NCI-H1105 (cell line): Measurements from ENCODE around the gene SCN1A.
A peak's percentile ranks its signal among the peaks of the same experiment; 100 is the strongest.
"Not testable (repeated sequence)": the region's sequence is repeated elsewhere in the genome, so short reads cannot be mapped to it uniquely, and the experiment has no call there.

Experiments
- DNase-seq: peaks from one replicate; lab custom pipeline; 2025; lab: John Stamatoyannopoulos, UW

Gene SCN1A

DNA sequence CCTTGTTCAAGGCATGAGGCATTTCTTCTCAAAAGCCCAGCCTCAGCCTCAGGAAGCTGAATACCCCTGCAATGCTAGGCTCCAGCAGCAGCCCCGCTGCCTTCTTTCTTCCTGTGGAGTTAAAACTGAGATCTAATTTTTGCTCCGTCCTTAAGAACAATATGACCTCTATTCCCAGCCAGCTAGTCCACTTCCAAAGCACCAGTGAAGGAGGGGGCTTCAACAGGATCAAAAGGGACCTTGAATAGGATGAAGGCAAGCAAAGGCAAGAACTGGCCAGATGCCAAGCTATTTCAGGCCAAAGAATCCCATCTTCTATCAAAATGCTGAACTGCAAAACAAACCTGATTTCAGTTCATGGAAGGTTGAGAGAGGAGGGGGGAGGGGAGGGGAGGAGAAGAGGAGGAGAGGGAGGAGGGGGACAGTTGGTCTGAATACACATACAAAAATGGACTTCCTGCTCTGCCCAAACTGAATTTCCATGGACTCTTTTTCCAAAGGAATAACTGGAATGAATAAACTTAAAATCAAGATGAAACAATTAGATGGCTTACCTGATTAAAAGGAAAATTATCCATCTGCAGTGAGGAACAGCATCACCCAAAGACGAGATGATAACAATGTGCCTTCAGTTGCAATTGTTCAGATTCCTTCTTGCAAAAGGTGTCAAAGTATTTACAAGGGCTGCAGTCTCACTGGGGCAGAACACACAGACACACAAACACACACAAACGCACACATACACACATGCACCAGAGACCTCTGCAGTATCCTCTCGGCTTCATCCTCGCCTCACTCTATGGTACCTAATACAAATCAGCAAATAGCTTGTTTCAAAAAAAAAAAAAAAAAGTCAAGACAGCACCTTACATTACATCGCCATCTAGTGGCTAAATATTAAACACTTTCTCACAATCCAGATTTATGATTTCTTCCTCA, at the start of gene SCN1A:
SCN1A (minus strand) TSS at position 804 of the 939 bp plus-strand sequence. CDS start 54,399 bp downstream, outside the sequence.
- DNase-seq = peak; percentile 62

DNA sequence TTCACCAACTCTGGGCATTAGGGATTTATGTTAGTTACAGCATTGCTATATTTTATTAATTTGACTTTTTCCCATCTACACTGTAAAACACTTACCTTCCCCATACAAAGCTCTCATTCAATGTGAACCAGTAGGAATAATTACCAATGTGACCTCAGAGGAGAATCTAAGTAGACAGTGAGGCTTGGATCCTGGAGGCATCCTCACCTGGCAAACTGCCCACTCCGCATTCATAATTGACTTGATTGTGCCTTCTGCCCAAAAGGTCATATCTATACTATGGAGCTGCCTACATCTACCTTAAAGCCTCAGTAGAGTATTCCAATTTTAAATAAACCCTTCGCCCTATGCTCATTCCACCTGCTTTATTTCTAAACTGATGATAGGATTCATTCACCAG, 45.4 kb upstream of the SCN1A start:
- DNase-seq = no peak

DNA sequence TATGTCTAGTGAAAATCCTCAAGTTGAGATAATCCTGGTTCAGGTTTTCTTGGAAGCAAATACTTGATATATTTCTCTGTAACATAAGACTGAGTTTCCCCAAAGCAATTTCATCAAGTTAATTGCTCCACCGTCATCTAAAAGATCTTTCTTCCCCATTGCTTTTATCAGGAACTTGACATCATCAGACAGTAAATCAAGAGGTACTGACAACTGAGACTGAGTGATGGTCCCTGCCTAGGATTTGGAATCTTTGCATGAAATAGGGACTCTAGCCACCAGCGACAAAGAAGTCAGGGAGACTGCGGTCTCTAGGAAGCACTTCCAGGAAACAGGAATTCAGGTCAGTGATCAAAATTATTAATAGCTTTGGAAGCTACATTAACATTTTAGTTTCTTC, 43.4 kb upstream of the SCN1A start:
- no peak for DNase-seq

DNA sequence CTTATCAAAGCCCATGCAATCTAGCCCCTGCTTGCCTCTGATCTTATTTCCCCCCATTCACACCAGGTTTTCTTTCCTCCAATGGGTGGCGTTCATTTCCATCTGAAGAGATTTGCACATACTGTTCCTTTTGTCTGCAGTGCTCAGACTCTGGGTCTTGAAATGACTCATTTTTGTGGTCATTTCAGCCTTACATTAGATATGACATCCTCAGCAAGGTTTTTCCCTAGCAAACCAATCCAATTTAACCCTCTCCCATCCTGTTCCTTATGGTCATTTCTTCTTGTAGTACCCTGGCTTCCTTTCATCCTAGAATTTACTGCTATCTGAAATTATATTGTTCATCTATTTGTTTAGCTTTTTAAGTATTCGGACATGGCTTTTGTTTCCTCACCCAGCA, 42.5 kb upstream of the SCN1A start:
- DNase-seq = no peak

DNA sequence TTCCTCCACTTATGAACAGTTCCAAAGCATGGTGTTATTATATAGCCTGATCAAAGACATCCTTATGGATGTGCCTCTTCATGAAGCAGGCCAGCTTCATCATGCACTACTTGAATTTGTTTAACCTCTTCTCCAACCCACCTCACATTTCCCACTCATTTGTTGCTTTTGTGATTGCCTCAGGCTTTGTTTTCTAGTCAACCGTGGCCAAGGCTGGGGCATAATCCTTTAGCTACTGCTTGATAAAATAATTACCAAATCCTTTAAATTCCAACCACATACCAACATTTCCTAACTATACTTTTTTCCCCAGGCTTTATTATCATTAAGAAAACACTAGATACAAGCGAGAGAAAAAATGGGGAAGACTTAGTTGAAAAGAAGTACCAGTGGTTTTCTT, 39.6 kb upstream of the SCN1A start:
- DNase-seq = no peak

DNA sequence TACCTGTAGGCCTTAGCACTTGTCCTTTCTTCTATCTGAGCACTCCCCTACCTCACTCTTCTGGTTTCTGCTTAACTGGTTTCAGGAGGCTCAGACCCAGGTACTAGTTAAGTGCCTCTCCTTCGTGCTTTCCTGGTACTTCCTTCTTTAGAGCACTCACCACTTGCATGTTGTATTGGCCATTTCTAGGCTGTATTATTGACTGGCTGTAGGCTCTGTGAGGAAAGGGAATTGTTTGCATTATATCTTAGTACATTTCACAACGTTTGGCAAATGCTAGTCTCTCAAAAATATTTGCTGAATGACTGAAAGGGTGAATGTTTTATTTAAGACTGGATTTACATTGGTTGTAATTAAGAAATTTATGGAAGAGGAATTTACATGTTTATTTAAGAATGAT, 36.0 kb upstream of the SCN1A start:
- DNase-seq = no peak

DNA sequence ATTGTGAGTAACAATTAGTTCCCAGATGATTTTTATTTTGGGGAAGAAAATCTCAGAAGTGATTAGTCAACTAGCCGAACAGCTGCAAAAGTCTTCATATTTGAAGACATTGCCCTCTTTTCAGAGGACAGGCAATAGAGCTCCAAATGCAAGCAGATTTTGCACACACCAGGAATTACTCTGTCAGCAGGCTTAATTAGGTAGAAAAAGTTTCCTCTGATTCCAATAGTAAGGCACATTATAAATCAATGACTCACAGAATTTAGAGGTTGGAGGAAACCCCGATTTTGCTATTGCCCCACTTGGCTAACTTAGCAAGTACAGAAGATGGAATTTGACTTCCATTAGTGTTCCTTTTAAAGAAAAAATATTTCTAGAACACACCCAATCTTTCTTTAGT, 30.7 kb upstream of the SCN1A start:
- no peak for DNase-seq

DNA sequence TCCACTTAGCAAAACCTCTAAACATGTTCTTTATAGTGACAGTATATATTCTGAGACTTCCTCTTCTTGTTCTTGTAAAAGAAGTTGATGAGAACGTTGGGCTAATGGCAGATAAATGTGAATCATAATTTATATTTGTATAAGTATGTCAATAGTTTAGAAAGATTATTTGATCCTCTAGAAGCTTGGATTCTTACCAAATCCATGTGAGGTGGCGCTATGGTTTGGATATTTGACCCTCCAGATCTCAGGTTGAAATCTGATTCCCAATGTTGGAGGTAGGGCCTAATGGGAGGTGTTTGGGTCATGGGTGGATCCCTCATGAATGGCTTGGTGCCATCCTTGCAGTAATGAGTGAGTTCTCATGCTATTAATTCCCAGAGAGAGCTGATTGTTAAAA, 29.8 kb upstream of the SCN1A start:
- DNase-seq = no peak

DNA sequence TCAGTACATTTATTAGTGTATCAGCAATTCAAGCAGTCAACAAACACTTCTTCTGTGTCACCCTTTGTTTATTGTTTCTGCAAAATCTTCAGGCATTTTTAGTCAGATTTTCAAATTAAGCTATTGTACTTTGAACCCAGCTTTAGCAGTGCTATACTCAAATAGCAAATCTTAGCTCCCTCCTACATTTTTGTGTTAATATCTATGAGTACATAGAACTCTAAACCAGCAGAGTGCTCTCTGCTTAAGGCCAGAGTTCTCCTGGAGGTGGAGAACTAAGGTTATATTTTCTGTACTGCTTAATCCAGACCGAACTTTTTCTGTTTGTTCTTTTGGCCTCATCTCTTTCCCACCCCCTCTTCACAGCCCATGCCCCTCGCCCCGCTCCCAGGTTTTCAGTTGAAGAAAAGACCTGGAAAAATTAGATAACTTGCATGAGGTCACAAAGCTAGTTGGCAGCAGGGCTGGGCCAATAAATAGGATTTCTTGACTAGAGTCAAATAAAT, 29.2 kb upstream of the SCN1A start:
- no peak for DNase-seq

DNA sequence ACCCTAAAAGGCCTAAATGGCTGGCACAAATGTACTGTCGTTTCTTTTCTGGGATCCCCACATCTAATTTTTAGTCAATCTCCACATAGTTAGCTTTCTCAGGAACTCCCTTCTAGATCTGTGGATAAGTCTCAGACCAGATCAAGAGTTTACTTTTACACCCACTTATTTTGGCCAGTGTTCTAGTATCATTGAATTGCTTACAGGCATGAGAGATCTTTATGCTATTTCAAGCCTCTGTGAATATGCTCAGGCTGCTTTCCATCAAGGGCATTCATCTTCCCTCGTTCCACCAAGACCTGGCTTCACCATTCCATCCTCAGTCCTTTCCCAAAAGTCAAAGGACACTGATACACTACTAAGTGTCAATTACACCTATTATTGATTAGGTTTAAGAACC, 27.8 kb upstream of the SCN1A start:
- no peak for DNase-seq

DNA sequence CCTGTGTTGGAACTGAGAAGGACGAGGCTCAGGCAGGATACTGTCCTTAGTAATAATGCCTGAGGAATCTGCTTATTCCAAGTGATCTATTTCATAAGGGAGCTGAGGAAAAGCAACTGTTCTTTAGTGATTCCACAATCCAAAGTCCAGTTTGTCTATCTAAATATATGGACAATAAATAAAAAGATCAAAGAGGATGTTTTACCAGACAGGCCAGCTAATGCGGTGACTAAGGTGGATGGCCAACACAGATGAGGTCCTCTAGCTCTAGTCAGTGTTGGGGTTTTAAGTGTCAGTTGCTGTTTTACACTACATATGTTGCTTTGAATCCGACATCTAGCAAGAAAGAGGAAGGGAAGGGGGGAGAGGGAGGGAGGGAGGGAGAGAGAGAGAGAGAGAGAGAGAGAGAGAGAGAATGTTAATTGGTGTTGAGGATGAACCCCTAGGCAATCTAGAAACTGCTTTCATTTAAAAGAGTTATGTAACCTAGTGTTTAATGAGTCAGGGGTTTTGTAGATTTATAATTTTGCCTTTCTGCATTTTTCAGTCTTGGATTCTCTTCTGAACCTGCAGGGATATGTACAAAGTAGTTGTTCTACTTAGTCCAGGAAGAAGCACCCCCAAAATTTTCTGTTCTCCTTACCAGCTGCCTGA, 27.0 kb upstream of the SCN1A start:
- DNase-seq = no peak

DNA sequence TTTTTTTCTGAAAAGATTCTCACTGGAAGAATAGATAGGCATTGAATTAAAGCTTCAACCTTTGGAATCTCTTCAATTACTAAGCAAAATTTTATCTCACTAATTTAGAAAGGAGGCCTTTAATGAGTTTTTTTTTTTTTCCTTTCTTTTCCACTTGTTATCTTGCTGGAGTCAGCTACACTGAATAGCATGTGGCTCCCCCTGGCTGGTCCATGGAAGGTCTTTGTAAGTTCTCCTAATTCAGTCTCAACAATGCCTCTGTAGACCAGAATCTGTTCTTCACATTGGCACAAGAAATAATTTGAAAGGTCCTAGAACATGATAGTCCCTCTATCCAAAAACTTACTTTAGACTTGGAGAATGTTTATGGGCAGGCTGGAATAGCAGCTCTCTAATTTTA, 24.2 kb upstream of the SCN1A start:
- DNase-seq = no peak

DNA sequence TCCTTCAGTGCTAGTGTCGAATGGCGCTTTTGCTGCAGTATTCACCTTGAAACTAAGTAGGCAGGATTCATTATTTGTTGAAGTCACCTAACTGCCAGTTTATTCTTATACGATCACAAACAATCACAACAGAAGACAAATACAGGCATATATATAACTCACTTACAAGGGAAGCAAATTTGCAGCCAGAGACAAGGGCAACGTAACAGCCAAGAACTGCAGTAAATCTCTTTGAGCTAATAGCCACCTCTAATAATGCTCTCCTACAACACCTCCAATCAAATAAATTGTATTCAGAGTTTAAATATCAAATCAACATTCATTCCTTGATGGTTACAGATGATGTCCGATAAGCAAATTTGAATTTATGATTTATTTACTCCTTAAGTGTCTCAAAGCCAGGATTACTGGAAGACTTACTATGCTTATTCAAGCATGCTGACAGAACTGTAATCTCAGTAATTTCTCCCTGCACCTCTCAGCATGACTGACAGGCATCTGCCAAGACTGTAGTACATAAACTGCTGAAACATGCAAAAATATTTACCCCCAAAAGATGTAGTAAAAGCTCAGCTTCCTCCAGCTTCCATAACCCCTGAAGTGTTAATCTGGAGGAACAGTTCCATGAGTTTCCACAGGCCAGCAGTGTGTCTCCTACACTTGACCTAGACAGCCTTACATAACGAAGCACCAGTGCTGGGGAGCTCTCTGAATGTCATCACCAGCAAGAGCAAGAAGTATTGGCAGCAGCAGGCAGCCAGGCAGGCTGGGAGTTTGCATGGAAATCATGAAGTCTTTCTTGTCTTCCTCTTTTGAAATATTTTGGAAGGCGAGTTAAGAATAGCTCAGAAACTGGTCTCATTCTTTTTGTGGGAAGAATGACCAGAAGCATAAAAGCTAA, 20.9 kb upstream of the SCN1A start:
- DNase-seq = no peak

DNA sequence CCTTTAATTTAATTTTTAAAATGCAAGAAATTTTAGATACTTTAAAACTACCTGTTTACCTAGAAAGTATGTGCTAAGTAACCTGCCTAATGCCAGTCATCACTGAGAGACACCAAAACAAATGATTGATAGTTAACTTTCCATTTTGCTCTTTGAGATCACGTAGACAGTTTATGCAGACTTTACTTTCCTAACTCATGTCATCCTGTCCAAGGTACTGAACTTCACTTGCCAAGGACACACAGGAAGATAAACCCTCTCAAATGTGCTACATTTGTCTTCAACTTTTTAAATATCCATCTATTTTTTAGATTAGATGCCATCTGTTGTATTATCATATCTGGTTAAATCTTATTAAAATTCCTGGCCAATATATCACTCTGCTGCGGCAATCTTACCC, 20.1 kb upstream of the SCN1A start:
- no peak for DNase-seq

DNA sequence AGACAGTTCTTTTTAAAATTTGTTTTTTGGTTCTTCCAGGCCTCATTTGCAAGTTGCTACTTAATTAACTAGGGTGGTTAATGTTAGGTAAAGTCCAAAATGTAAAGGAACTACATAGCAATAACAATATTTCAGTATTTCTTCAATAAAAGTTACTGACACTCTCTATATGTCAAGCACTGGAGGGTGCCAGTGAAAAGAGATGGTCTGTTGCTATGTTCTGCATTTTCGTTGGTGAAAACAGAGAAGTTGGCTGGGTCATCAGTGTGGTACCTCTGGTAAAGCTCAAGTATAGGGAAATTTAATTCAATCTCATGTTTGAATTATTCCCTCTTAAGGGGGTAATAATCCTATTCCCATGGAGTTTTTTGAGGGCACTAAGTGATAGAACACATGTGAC, 16.3 kb upstream of the SCN1A start:
- DNase-seq = no peak

DNA sequence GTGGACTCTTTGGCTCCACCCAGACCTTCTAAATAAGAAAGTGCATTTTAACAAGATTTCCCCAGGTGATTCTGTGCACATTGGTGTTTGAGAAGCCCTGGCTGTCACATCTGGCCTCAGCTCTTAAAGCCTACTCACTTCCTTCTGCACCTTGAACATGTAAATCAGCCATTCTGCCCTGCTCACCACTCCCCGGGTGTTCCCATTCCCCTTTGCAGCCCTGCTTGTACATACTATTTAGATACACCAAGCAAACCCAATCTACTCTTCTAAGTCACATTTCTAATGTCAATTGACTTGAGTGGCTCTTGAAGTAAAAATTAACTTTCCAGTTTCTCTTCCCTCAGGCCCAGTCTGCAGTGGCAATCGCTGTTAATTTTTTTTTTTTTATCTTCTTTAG, 13.1 kb upstream of the SCN1A start:
- no peak for DNase-seq

DNA sequence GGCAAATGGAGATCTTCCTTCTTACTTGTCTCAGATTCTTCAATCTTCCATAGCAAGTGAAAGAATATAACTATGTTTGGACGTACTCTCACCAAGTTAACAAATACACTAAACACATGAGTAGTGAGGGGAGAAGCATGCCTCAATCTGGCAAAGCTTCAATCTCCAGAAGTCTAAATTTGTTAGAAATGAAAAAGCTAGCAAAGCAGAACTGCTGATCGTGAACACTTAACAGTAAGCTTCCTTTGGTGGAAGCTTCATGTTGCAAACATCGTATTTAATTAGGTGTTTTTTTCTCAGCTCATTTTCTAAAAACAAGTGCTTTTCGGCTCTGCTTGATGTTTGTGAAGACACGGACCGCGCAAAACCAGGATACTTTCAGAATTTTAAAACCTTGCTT, 12.7 kb upstream of the SCN1A start:
- DNase-seq = no peak

DNA sequence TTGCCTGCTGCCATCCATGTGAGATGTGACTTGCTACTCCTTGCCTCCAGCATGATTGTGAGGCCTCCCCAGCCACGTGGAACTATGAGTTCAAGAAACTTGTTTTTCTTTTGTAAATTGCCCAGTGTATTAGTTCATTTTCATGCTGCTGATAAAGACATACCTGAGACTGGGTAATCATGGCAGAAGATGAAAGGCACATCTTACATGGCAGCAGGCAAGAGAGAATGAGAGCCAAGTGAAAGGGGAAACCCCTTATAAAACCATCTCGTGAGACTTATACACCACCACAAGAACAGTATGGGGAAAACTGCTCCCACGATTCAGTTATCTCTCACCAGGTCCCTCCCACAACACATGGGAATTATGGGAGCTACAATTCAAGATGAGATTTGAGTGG, 11.7 kb upstream of the SCN1A start:
- not testable (repeated sequence) for DNase-seq

DNA sequence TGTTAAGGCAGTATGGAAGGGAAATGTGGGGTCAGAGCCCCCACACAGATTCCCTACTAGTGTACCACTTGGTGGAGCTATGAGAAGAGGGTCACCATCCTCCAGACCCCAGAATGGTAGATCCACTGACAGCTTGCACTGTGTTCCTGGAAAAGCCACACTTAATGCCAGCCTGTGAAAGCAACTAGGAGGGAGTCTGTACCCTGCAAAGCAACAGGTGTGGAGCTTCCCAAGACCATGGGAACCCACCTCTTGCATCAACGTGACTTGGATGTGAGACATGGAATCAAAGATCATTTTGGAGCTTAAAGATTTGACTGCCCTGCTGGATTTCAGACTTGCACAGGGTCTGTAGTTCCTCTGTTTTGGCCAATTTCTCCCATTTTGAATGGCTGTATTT, 10.8 kb upstream of the SCN1A start:
- no peak for DNase-seq

DNA sequence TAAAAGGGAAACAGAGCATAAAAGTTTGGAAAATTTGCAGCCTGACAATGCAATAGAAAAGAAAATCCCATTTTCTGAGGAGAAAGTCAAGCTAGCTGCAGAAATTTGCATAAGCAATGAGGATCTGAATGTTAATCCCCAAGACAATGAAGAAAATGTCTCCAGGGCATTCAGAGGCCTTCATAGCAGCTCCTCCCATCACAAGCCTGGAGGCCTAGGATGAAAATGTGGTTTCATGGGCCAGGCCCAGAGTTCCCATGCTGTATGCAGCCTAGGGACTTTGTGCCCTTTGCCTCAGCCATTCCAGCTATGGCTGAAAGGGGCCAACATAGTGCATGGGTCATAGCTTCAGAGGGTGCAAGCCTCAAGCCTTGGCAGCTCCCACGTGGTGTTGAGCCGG, 10.3 kb upstream of the SCN1A start:
- no peak for DNase-seq

DNA sequence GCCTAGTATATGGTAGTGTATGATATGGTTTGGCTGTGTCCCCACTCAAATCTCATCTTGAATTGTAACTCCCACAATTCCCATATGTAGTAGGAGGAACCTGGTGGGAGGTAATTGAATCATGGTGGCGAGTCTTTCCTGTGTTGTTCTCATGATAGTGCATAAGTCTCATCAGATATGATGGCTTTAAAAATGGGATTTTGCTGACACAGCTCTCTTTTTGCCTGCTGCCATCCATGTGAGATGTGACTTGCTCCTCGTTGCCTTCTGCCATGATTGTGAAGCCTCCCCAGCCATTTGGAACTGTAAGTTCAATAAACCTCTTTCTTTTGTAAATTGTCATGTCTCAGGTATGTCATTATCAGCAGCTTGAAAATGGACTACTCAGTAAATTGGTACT, 9.5 kb upstream of the SCN1A start:
- no peak for DNase-seq

DNA sequence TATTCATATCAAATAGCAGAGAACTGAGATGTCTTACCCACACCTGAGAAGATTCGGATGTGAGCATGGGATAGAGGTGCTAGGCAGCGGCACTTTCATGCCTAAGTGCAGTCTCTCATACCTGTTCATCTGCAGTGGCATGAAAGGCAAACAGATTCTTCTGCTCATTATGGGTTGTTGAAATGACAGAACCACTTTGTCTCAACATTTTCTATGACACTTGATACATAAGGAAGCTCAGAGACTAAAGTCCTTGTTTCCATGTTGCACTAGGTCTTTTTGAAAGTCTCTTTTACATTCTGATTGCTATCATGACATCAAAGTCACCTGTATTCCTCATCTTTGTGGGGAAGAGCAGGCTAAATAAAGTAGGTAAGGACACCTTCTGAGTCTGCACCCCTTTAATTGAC, 8.0 kb upstream of the SCN1A start:
- DNase-seq = no peak
